HepG2 (cell line): Measurements from ENCODE around the gene RNF150. TPM values are rescaled to one million over a fixed set of nuclear protein-coding genes. Genes with fewer than 3 reads are reported as not detected.

Experiments used
- ATAC-seq: fragments of 200-7000 bp; cut with Tn5 transposase; 3 replicates; pipeline ENCODE4 v1.9.1; 2020; ENCODE audit warnings: mild to moderate bottlenecking, moderate library complexity
- BruUV-seq: library from RNA; stranded (reverse); fragments of 400-500 nt; replicated peaks from 2 replicates; lab custom pipeline; 2021; lab: Mats Ljungman, UMichigan
- CTCF ChIA-PET: fragments of 300-600 bp; formaldehyde crosslinking; extraction: SDS; loops from one replicate; lab custom pipeline; 2021; ENCODE audit warnings: low total read pairs, inconsistent platforms, low intra/inter-chr PET ratio; lab: Yijun Ruan, JAX
- POLR2A ChIA-PET: fragments of 350-600 bp; sonication (Branson Sonifier 250); formaldehyde crosslinking; loops from one replicate; lab custom pipeline; 2020; ENCODE audit warnings: antibody characterized with exemption, inconsistent platforms; lab: Yijun Ruan, JAX
- DNase-seq: peaks from one replicate; pipeline ENCODE4 v3.0.0-alpha.2; 2015; ENCODE audit warnings: low spot score
- FAIRE-seq: peaks from 3 replicates; lab custom pipeline; 2011; peaks lifted over from hg19 to GRCh38; lab: Jason Lieb, UNC
- H2AFZ ChIP-seq: one replicate; pipeline ENCODE4 v1.6.1; 2011; ENCODE audit warnings: low read length, inconsistent platforms
- H3K27ac ChIP-seq: fragments of 300-600 bp; 3 replicates; pipeline ENCODE4 v1.8.0; 2011; ENCODE audit warnings: mixed run types, mild to moderate bottlenecking, mixed read lengths, low read length, inconsistent platforms; ENCODE audit not compliant: insufficient read depth; ENCODE audit errors: extremely low read length
- H3K27me3 ChIP-seq, 2 experiments: fragments of 200-600 bp in 1 of 2; 2 replicates in 1 of 2; 3 replicates in 1 of 2; pipeline versions ENCODE4 v1.6.0 to v1.8.0; 2011; ENCODE audit warnings: low read length in 2 of 2, mild to moderate bottlenecking in 2 of 2, moderate library complexity in 2 of 2, inconsistent platforms in 1 of 2; ENCODE audit not compliant: insufficient read depth in 2 of 2, control insufficient read depth in 1 of 2
- H3K36me3 ChIP-seq, 2 experiments: fragments of 200-600 bp in 1 of 2; replicated peaks in 1 of 2; 2 replicates in 1 of 2; 3 replicates in 1 of 2; pipeline versions ENCODE4 v1.5.1 to v1.8.0; 2011; ENCODE audit warnings: low read length in 2 of 2, inconsistent platforms in 1 of 2; ENCODE audit not compliant: insufficient read depth in 2 of 2, control insufficient read depth in 1 of 2
- H3K4me1 ChIP-seq: 2 replicates; pipeline ENCODE4 v1.5.1; 2012; ENCODE audit warnings: low read length, inconsistent platforms; ENCODE audit not compliant: insufficient read depth
- H3K4me2 ChIP-seq: 2 replicates; pipeline ENCODE4 v1.6.0; 2011; ENCODE audit warnings: low read depth, low read length, inconsistent platforms
- H3K4me3 ChIP-seq, 3 experiments: fragments of 200-600 bp in 1 of 3; sonication (generic), shearing (Covaris generic) in 1 of 3; replicated peaks in 1 of 3; 2 replicates each; pipeline ENCODE4 v1.5.1; 2011 to 2016; ENCODE audit warnings: low read length in 3 of 3, inconsistent platforms in 2 of 3, low read depth in 2 of 3, mild to moderate bottlenecking in 2 of 3, control low read depth in 1 of 3, mixed read lengths in 1 of 3; ENCODE audit not compliant: insufficient read depth in 1 of 3
- H3K79me2 ChIP-seq: one replicate; pipeline ENCODE4 v1.6.1; 2011; ENCODE audit warnings: low read length, inconsistent platforms; ENCODE audit not compliant: insufficient read depth
- H3K9ac ChIP-seq: 2 replicates; pipeline ENCODE4 v1.6.0; 2011; ENCODE audit warnings: mild to moderate bottlenecking, low read depth, low read length, inconsistent platforms; ENCODE audit not compliant: insufficient read depth
- H3K9me3 ChIP-seq: 2 replicates; pipeline ENCODE4 v1.5.1; 2012; ENCODE audit warnings: mild to moderate bottlenecking, low read length
- H4K20me1 ChIP-seq: 2 replicates; pipeline ENCODE4 v1.6.0; 2011; ENCODE audit warnings: inconsistent platforms, mild to moderate bottlenecking, low read length, moderate library complexity; ENCODE audit not compliant: insufficient read depth
- CAMTA2 ChIP-seq: sonication (generic); formaldehyde crosslinking; IDR thresholded peaks from 2 replicates; pipeline ENCODE4 v1.4.0; 2020; ENCODE audit warnings: mild to moderate bottlenecking, missing genetic modification reagents, borderline replicate concordance
- FOXO1 ChIP-seq: sonication (generic); formaldehyde crosslinking; IDR thresholded peaks from 2 replicates; pipeline ENCODE4 v1.4.0; 2020; ENCODE audit warnings: missing genetic modification reagents
- FOXP1 ChIP-seq, 2 experiments: fragments of 450-650 bp in 1 of 2; IDR thresholded peaks; 2 replicates each; pipeline ENCODE4 v1.6.1; 2017 to 2018; ENCODE audit warnings: antibody characterized with exemption in 1 of 2
- RAD21 ChIP-seq: fragments of 450-650 bp; formaldehyde crosslinking; IDR thresholded peaks from 2 replicates; pipeline ENCODE4 v1.5.0; 2020; ENCODE audit warnings: mild to moderate bottlenecking
- ZFP90 ChIP-seq: sonication (generic); formaldehyde crosslinking; IDR thresholded peaks from 2 replicates; pipeline ENCODE4 v1.8.0; 2022; ENCODE audit warnings: missing genetic modification reagents, mild to moderate bottlenecking, inconsistent platforms, borderline replicate concordance
- ZFY ChIP-seq: sonication (generic); formaldehyde crosslinking; IDR thresholded peaks from 2 replicates; pipeline ENCODE4 v1.4.0; 2020; ENCODE audit warnings: missing genetic modification reagents
- ZNF234 ChIP-seq: sonication (generic); formaldehyde crosslinking; conservative IDR thresholded peaks from 2 replicates; pipeline ENCODE4 v1.5.1; 2020; ENCODE audit warnings: mild to moderate bottlenecking, missing genetic modification reagents
- ZNF30 ChIP-seq: sonication (generic); formaldehyde crosslinking; IDR thresholded peaks from 2 replicates; pipeline ENCODE4 v1.5.0; 2020; ENCODE audit warnings: mild to moderate bottlenecking, missing genetic modification reagents
- ZNF382 ChIP-seq: sonication (generic); formaldehyde crosslinking; IDR thresholded peaks from 2 replicates; pipeline ENCODE4 v1.5.0; 2020; ENCODE audit warnings: missing genetic modification reagents, mild to moderate bottlenecking, borderline replicate concordance
- ZNF614 ChIP-seq: IDR thresholded peaks from 2 replicates; pipeline ENCODE4 v1.6.1; 2018; ENCODE audit warnings: missing biosample characterization, missing genetic modification reagents, inconsistent platforms, borderline replicate concordance
- WGBS: methylation state at CpG from one replicate; pipeline ENCODE4 v1.1.6; 2017; ENCODE audit warnings: low lambda C conversion rate; 5-methylcytosine and 5-hydroxymethylcytosine counted together
- in situ Hi-C: cut with HindIII; loops from 2 replicates; pipeline ENCODE4 v1.10.0; 2017; ENCODE audit warnings: low pct_unique_long_range_greater_than_20kb; ENCODE audit not compliant: extremely low pct_ligation_motif_present
- intact Hi-C: fragments of 100-400 bp; cut with micrococcal nuclease; formaldehyde crosslinking; loops from one replicate; pipeline ENCODE4 v1.10.0; 2022; ENCODE audit not compliant: unreplicated experiment
- polyA plus RNA-seq, 8 experiments: library from polyadenylated mRNA; depleted of rRNA in 3 of 8; stranded (reverse) in 7 of 8; unstranded in 1 of 8; fragments of >200 nt; fragmentation: Illumina TruSeq in 4 of 8; extraction: Trizol in 4 of 8; gene quantifications; 2 replicates each; pipeline versions ENCODE4 v1.2.1 to v1.2.3, GENCODE V29; 2011 to 2016; ENCODE audit warnings: low read depth in 4 of 8, missing spikeins in 1 of 8, mixed read lengths in 1 of 8; ENCODE audit not compliant: insufficient read depth in 1 of 8
- total RNA-seq, 5 experiments: library from RNA; depleted of rRNA; stranded (reverse); fragments of >200 nt; fragmentation: Illumina TruSeq; extraction: Trizol; gene quantifications; 2 replicates each; pipeline ENCODE4 v1.2.3, GENCODE V29; 2016; ENCODE audit warnings: low read depth in 1 of 5
- TF ChIP-seq, protein P1 (sequence below): sonication (generic); formaldehyde crosslinking; IDR thresholded peaks from 2 replicates; pipeline ENCODE4 v1.5.0; 2020; ENCODE audit warnings: missing genetic modification reagents
- TF ChIP-seq, protein P2 (sequence below): sonication (generic); formaldehyde crosslinking; IDR thresholded peaks from 2 replicates; pipeline ENCODE4 v1.8.0; 2023; ENCODE audit warnings: mild to moderate bottlenecking, missing genetic modification reagents
- TF ChIP-seq, protein P3 (sequence below): sonication (generic); formaldehyde crosslinking; IDR thresholded peaks from 2 replicates; pipeline ENCODE4 v1.4.0; 2020; ENCODE audit warnings: missing genetic modification reagents
- TF ChIP-seq, protein P4 (sequence below): IDR thresholded peaks from 2 replicates; pipeline ENCODE4 v1.6.1; 2016; ENCODE audit warnings: low read depth

Gene RNF150
- total and polyA plus RNA-seq, 2 of the 13 experiments (the other 11 are each of a cell fraction or from before 2014, with no cell fraction given): 0.02 to 0.03 TPM

DNA sequence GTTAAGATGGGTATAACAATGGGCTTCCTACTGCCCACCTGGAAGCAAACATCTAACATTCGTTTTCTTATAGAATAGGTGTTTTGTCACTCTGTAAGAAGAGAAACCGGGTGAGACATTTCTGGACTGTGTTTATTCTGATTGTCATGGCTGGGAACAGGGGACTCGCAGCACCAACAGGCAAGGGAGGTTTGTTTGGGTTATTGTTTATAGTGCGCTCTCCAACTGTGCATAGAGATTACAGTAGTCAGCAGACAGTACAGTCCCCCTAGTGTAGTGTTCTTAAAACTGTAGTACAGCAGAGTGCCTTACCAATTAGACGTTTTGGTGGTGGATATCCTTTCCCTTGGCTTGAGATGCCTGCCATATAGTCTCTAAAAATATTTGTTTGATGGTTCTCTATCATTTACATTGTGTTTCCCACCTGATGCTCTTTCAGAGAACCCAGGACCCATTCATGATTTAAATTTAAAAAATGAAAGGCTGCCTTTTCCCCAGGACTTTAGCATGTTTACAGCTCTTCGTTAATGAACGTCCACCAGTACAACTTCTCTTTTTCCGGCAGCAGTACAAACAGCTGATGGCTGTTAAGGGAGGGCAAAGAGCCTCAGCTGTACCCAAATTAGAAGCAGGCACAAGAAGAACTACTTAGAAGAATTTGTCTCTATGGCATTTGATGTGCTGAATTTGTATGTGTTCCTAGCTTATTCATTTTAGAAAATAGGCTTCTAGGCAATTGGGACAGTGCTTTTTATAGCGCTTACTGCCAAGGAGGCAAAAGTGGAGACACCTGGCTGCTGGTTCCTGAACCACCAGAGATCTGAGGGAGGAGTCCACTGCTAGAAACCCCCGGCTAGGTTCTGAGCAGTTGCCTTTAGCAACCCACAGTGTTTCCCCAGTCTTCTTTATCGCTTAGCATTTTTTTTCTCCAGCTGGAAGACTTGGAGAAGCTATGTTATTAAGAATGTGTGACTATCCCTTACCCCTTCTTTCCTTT, 1.0 kb upstream of the RNF150 start:
- H3K4me3 ChIP-seq: no peak overlapping the region
- in situ Hi-C loops: loop anchor here (5.0 kb wide), 1 partner anchor 272 kb away; no protein-coding TSS in a partner anchor
- peak; percentile 34; the same call in 2 of the 3 replicates for ATAC-seq
- H3K4me1 ChIP-seq: 0 out of 2 replicates have a peak, but pooled peaks cover 5% of the 10 kb centered on the region
- FAIRE-seq: no peak
- H4K20me1 ChIP-seq: no peaks in the 10 kb centered on the region
- no peak overlapping the region for H3K27ac ChIP-seq
- intact Hi-C loops: loop anchor here (1.0 kb wide), 1 partner anchor 273 kb away; no protein-coding TSS in a partner anchor
- H3K36me3 ChIP-seq: no peaks in the 10 kb centered on the region
- H3K79me2 ChIP-seq: no peaks in the 10 kb centered on the region
- no peak overlapping the region for H2AFZ ChIP-seq
- no TSS peak for BruUV-seq
- H3K4me2 ChIP-seq: no peak overlapping the region
- H3K27me3 ChIP-seq: peaks cover 1 to 31% of the 10 kb centered on the region in 2 experiments; a peak in 4 of 5 replicates
- 18% methylated on average over 10 of the region's 11 CpGs for WGBS
- H3K9ac ChIP-seq: no peak overlapping the region
- no peak for TF ChIP-seq CAMTA2 (CRISPR knock-in tag)
- TF ChIP-seq RAD21 (CRISPR knock-in tag): no peak
- TF ChIP-seq, protein P1, sequence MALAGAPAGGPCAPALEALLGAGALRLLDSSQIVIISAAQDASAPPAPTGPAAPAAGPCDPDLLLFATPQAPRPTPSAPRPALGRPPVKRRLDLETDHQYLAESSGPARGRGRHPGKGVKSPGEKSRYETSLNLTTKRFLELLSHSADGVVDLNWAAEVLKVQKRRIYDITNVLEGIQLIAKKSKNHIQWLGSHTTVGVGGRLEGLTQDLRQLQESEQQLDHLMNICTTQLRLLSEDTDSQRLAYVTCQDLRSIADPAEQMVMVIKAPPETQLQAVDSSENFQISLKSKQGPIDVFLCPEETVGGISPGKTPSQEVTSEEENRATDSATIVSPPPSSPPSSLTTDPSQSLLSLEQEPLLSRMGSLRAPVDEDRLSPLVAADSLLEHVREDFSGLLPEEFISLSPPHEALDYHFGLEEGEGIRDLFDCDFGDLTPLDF: no peak
- TF ChIP-seq, protein P2, sequence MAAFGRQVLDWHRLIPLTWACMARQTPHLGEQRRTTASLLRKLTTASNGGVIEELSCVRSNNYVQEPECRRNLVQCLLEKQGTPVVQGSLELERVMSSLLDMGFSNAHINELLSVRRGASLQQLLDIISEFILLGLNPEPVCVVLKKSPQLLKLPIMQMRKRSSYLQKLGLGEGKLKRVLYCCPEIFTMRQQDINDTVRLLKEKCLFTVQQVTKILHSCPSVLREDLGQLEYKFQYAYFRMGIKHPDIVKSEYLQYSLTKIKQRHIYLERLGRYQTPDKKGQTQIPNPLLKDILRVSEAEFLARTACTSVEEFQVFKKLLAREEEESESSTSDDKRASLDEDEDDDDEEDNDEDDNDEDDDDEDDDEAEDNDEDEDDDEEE: no peak
- TF ChIP-seq ZNF30 (CRISPR knock-in tag): no peak
- TF ChIP-seq, protein P3, sequence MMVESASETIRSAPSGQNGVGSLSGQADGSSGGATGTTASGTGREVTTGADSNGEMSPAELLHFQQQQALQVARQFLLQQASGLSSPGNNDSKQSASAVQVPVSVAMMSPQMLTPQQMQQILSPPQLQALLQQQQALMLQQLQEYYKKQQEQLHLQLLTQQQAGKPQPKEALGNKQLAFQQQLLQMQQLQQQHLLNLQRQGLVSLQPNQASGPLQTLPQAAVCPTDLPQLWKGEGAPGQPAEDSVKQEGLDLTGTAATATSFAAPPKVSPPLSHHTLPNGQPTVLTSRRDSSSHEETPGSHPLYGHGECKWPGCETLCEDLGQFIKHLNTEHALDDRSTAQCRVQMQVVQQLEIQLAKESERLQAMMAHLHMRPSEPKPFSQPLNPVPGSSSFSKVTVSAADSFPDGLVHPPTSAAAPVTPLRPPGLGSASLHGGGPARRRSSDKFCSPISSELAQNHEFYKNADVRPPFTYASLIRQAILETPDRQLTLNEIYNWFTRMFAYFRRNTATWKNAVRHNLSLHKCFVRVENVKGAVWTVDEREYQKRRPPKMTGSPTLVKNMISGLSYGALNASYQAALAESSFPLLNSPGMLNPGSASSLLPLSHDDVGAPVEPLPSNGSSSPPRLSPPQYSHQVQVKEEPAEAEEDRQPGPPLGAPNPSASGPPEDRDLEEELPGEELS (CRISPR knock-in tag): no peak
- TF ChIP-seq ZNF382: no peak
- TF ChIP-seq ZNF614 (CRISPR knock-in tag): no peak
- no peak for TF ChIP-seq ZNF234 (CRISPR knock-in tag)
- TF ChIP-seq ZFP90 (CRISPR knock-in tag): no peak
- no peak for TF ChIP-seq FOXO1 (CRISPR knock-in tag)
- TF ChIP-seq, protein P4, sequence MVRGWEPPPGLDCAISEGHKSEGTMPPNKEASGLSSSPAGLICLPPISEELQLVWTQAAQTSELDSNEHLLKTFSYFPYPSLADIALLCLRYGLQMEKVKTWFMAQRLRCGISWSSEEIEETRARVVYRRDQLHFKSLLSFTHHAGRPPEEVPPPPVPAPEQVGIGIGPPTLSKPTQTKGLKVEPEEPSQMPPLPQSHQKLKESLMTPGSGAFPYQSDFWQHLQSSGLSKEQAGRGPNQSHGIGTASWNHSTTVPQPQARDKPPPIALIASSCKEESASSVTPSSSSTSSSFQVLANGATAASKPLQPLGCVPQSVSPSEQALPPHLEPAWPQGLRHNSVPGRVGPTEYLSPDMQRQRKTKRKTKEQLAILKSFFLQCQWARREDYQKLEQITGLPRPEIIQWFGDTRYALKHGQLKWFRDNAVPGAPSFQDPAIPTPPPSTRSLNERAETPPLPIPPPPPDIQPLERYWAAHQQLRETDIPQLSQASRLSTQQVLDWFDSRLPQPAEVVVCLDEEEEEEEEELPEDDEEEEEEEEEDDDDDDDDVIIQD (CRISPR knock-in tag): no peak
- TF ChIP-seq FOXP1 (IDR thresholded peaks at IDR 0.05): no peak
- TF ChIP-seq FOXP1 (CRISPR knock-in tag; IDR thresholded peaks at IDR 0.05): no peak
- TF ChIP-seq ZFY (CRISPR knock-in tag): no peak
- no peaks in the 10 kb centered on the region for H3K9me3 ChIP-seq
- ChIA-PET POLR2A (no interaction called here), CTCF (interaction anchor here (1.9 kb wide), 1 partner anchor 274 kb away, joined by 10 read pairs; no protein-coding TSS in a partner anchor)
- DNase-seq: no peak
